GM23338 (cell line): Measurements from ENCODE around the gene MTRR. TPM values are rescaled to one million over a fixed set of nuclear protein-coding genes. Genes with fewer than 3 reads are reported as not detected.

Source experiments
- ATAC-seq: fragments of 200-7000 bp; cut with Tn5 transposase; 3 replicates; pipeline ENCODE4 v1.9.1; 2020
- DNase-seq: peaks from one replicate; pipeline ENCODE4 v3.0.0-alpha.2; 2015; ENCODE audit warnings: low spot score
- H2AFZ ChIP-seq: fragments of 200-600 bp; sonication (generic); 2 replicates; pipeline ENCODE4 v1.8.0; 2016; ENCODE audit warnings: antibody characterized with exemption, mild to moderate bottlenecking, moderate library complexity
- H3F3A ChIP-seq: fragments of 200-600 bp; sonication (generic); replicated peaks from 2 replicates; pipeline ENCODE4 v1.8.0; 2017; ENCODE audit warnings: antibody characterized with exemption, mixed run types, low read depth
- H3K27ac ChIP-seq: fragments of 200-600 bp; sonication (generic); 2 replicates; pipeline ENCODE4 v1.6.1; 2016; ENCODE audit warnings: low read depth
- H3K27me3 ChIP-seq: fragments of 200-600 bp; sonication (generic); 2 replicates; pipeline ENCODE4 v1.8.0; 2016; ENCODE audit warnings: mild to moderate bottlenecking, mixed run types, moderate library complexity; ENCODE audit not compliant: insufficient read depth
- H3K36me3 ChIP-seq: fragments of 200-600 bp; sonication (generic); 2 replicates; pipeline ENCODE4 v1.8.0; 2016; ENCODE audit warnings: mild to moderate bottlenecking; ENCODE audit not compliant: insufficient read depth
- H3K4me1 ChIP-seq: fragments of 200-600 bp; sonication (generic); 2 replicates; pipeline ENCODE4 v1.8.0; 2016; ENCODE audit warnings: mild to moderate bottlenecking, moderate library complexity; ENCODE audit not compliant: insufficient read depth
- H3K4me2 ChIP-seq: fragments of 200-600 bp; sonication (generic); 2 replicates; pipeline ENCODE4 v1.7.1; 2017; ENCODE audit warnings: mixed run types
- H3K4me3 ChIP-seq: fragments of 200-600 bp; sonication (generic); 2 replicates; pipeline ENCODE4 v1.6.1; 2016; ENCODE audit warnings: mixed run types
- H3K79me2 ChIP-seq: fragments of 200-600 bp; sonication (generic); replicated peaks from 2 replicates; pipeline ENCODE4 v1.8.0; 2017; ENCODE audit warnings: mild to moderate bottlenecking; ENCODE audit not compliant: insufficient read depth
- H3K9me2 ChIP-seq: fragments of 200-600 bp; sonication (generic); 2 replicates; pipeline ENCODE4 v1.8.0; 2017; ENCODE audit not compliant: insufficient read depth
- H4K20me1 ChIP-seq: fragments of 200-600 bp; sonication (generic); replicated peaks from 2 replicates; pipeline ENCODE4 v1.8.0; 2017; ENCODE audit warnings: mild to moderate bottlenecking; ENCODE audit not compliant: insufficient read depth
- H3K27ac Mint-ChIP-seq: 2 replicates; pipeline ENCODE4 v1.8.0; 2020; ENCODE audit warnings: inconsistent platforms, mild to moderate bottlenecking, moderate library complexity, mixed read lengths
- H3K27me3 Mint-ChIP-seq: 3 replicates; pipeline ENCODE4 v1.8.0; 2022; ENCODE audit warnings: low read depth, mild to moderate bottlenecking, moderate library complexity, mixed read lengths, inconsistent platforms; ENCODE audit not compliant: insufficient read depth, poor library complexity
- H3K36me3 Mint-ChIP-seq: 3 replicates; pipeline ENCODE4 v1.8.0; 2021; ENCODE audit warnings: low read depth, mild to moderate bottlenecking, inconsistent platforms, moderate library complexity, mixed read lengths
- H3K4me1 Mint-ChIP-seq: 3 replicates; pipeline ENCODE4 v1.8.0; 2020; ENCODE audit warnings: mild to moderate bottlenecking, inconsistent platforms, mixed read lengths
- H3K4me3 Mint-ChIP-seq: 3 replicates; pipeline ENCODE4 v1.8.0; 2021; ENCODE audit warnings: moderate library complexity, mild to moderate bottlenecking, inconsistent platforms, mixed read lengths
- H3K9me3 Mint-ChIP-seq: 3 replicates; pipeline ENCODE4 v1.8.0; 2020; ENCODE audit warnings: moderate library complexity, mild to moderate bottlenecking, inconsistent platforms, mixed read lengths
- CREB1 ChIP-seq: fragments of 250-450 bp; sonication (Bioruptor Pico); IDR thresholded peaks from 2 replicates; pipeline ENCODE4 v1.5.0; 2020; ENCODE audit warnings: low read depth, mild to moderate bottlenecking, moderate library complexity
- CTCF ChIP-seq, 2 experiments: fragments of 200-600 bp in 1 of 2; sonication (generic) in 1 of 2; conservative IDR thresholded peaks; 2 replicates each; pipeline versions ENCODE4 v1.5.1 to v1.6.1; 2016 to 2017; ENCODE audit warnings: antibody characterized with exemption in 2 of 2, low read depth in 2 of 2, mild to moderate bottlenecking in 2 of 2, moderate library complexity in 1 of 2
- ETS1 ChIP-seq: IDR thresholded peaks from 2 replicates; pipeline ENCODE4 v1.6.1; 2016; ENCODE audit warnings: antibody characterized with exemption
- EZH2 ChIP-seq: fragments of 200-600 bp; sonication (generic); IDR thresholded peaks from one replicate; pipeline ENCODE4 v1.8.0; 2017; ENCODE audit warnings: antibody characterized with exemption, mild to moderate bottlenecking, low read depth; ENCODE audit not compliant: unreplicated experiment
- EZH2phosphoT487 ChIP-seq: fragments of 200-600 bp; sonication (generic); IDR thresholded peaks from one replicate; pipeline ENCODE4 v1.8.1; 2018; ENCODE audit warnings: antibody characterized with exemption; ENCODE audit not compliant: unreplicated experiment
- NANOG ChIP-seq: IDR thresholded peaks from 2 replicates; pipeline ENCODE4 v1.6.1; 2016; ENCODE audit warnings: antibody characterized with exemption, borderline replicate concordance
- POLR2AphosphoS5 ChIP-seq: IDR thresholded peaks from 2 replicates; pipeline ENCODE4 v1.6.1; 2016; ENCODE audit warnings: antibody characterized with exemption, low read depth
- REST ChIP-seq: IDR thresholded peaks from one replicate; pipeline ENCODE4 v1.6.1; 2018; ENCODE audit warnings: antibody characterized with exemption; ENCODE audit not compliant: unreplicated experiment
- STAT1 ChIP-seq: IDR thresholded peaks from one replicate; pipeline ENCODE4 v1.6.1; 2016; ENCODE audit warnings: antibody characterized with exemption; ENCODE audit not compliant: unreplicated experiment
- ZNF114 ChIP-seq: fragments of 250-450 bp; sonication (Bioruptor Pico); IDR thresholded peaks from 2 replicates; pipeline ENCODE4 v1.5.0; 2020; ENCODE audit warnings: mild to moderate bottlenecking, moderate library complexity
- ZNF331 ChIP-seq: fragments of 250-450 bp; sonication (Bioruptor Pico); IDR thresholded peaks from 2 replicates; pipeline ENCODE4 v1.5.0; 2020; ENCODE audit warnings: low read depth, mild to moderate bottlenecking, moderate library complexity
- polyA plus RNA-seq: library from polyadenylated mRNA; unstranded; fragments of >200 nt; fragmentation: Nextera tagmentation; extraction: Ambion mirVana; gene quantifications from 2 replicates; pipeline ENCODE4 v1.2.1, GENCODE V29; 2016
- total RNA-seq: library from RNA; depleted of rRNA; stranded (reverse); fragments of >200 nt; shearing (Covaris generic); gene quantifications from 2 replicates; pipeline ENCODE4 v1.2.3, GENCODE V29; 2014

MTRR gene
- total and polyA plus RNA-seq, 2 experiments from 2014 or later = 16.5 to 55.9 TPM

- Mint-ChIP-seq H3K27ac (no peak overlapping the region), H3K27me3 (peaks cover 10% of the 10 kb centered on the region), H3K36me3 (no peaks in the 10 kb centered on the region), H3K4me3 (no peak overlapping the region), H3K4me1 (peaks cover 6% of the 10 kb centered on the region; the same call in 1 of the 3 replicates), H3K9me3 (no peaks in the 10 kb centered on the region)
- ATAC-seq = no peak
- Histone ChIP-seq H3K4me2 (no peak overlapping the region), H3K27me3 (peaks cover 18% of the 10 kb centered on the region), H3K27ac (no peak overlapping the region), H4K20me1 (no peaks in the 10 kb centered on the region), H2AFZ (no peak overlapping the region), H3K36me3 (no peaks in the 10 kb centered on the region), H3K9me2 (no peaks in the 10 kb centered on the region), H3K79me2 (no peaks in the 10 kb centered on the region), H3K4me3 (no peak overlapping the region), H3F3A (0 out of 2 replicates have a peak, but pooled peaks cover under 1% of the 10 kb centered on the region), H3K4me1 (peaks cover 9% of the 10 kb centered on the region; the same call in 1 of the 2 replicates)
- no peak for DNase-seq
- TF ChIP-seq ZNF331 (no peak), CTCF (conservative IDR thresholded peaks at IDR 0.05; ENCODE audit: low read depth in 2 of 2) (no peak), ETS1 (no peak), NANOG (no peak)
Measured at GRCh38 chr5:7846327-7846726, 22.6 kb upstream of the MTRR start.

GRCh38 chr5:7848296-7848695 is 20.7 kb upstream of the MTRR start:
- no peaks in the 10 kb centered on the region for H3K9me3 Mint-ChIP-seq
- no peak overlapping the region for H3K4me3 Mint-ChIP-seq
- Histone ChIP-seq H4K20me1 (no peaks in the 10 kb centered on the region), H3K4me2 (no peak overlapping the region), H3K9me2 (0 out of 2 replicates have a peak, but pooled peaks cover 8% of the 10 kb centered on the region), H3F3A (0 out of 2 replicates have a peak, but pooled peaks cover 4% of the 10 kb centered on the region), H3K36me3 (no peaks in the 10 kb centered on the region), H3K79me2 (no peaks in the 10 kb centered on the region), H3K4me1 (peaks cover 9% of the 10 kb centered on the region; the same call in 1 of the 2 replicates), H3K4me3 (no peak overlapping the region), H3K27me3 (peaks cover 18% of the 10 kb centered on the region), H2AFZ (no peak overlapping the region), H3K27ac (no peak overlapping the region)
- no peak overlapping the region for H3K27ac Mint-ChIP-seq
- ATAC-seq = no peak
- H3K4me1 Mint-ChIP-seq = peaks cover 8% of the 10 kb centered on the region
- no peaks in the 10 kb centered on the region; the same call in 2 of the 3 replicates for H3K36me3 Mint-ChIP-seq
- peaks cover 12% of the 10 kb centered on the region for H3K27me3 Mint-ChIP-seq
- no peak for DNase-seq
- no peak for TF ChIP-seq CREB1 (CRISPR knock-in tag)
- no peak for TF ChIP-seq ZNF331
- TF ChIP-seq EZH2 = no peak
- no peak for TF ChIP-seq ETS1
- TF ChIP-seq NANOG = no peak
- no peak for TF ChIP-seq REST
- no peak for TF ChIP-seq CTCF (conservative IDR thresholded peaks at IDR 0.05; ENCODE audit: low read depth in 2 of 2)
- TF ChIP-seq STAT1 = no peak
- TF ChIP-seq ZNF114 (CRISPR knock-in tag) = no peak
- TF ChIP-seq EZH2phosphoT487 = no peak
- TF ChIP-seq POLR2AphosphoS5 = no peak
